ENCODE measurements around the gene EIF2A.
A peak's percentile ranks its signal among the peaks of the same experiment; 100 is the strongest.
"Not testable (repeated sequence)": the region's sequence is repeated elsewhere in the genome, so short reads cannot be mapped to it uniquely, and the experiment has no call there.

EIF2A gene

GRCh38 chr3:150544041-150544440, 2.5 kb upstream of the EIF2A start:
- no peak for DNase-seq

GRCh38 chr3:150544726-150545125, 1.9 kb upstream of the EIF2A start:
- DNase-seq: no peak

- DNase-seq: peak; percentile 48
Observed at GRCh38 chr3:150545419-150546225, 965 bp upstream of the EIF2A start.

- no peak for DNase-seq
Observed at GRCh38 chr3:150547045-150547741, 606 bp downstream of the EIF2A start.

GRCh38 chr3:150555859-150556436, 9.4 kb downstream of the EIF2A start:
- no peak for DNase-seq

GRCh38 chr3:150556792-150557191, 10.2 kb downstream of the EIF2A start:
- no peak for DNase-seq

GRCh38 chr3:150557725-150558124, 11.1 kb downstream of the EIF2A start:
- no peak for DNase-seq

- no peak for DNase-seq
Observed at GRCh38 chr3:150564243-150564642, 17.7 kb downstream of the EIF2A start.

GRCh38 chr3:150567328-150567727, 20.7 kb downstream of the EIF2A start:
- DNase-seq: no peak

GRCh38 chr3:150577855-150578254, 31.3 kb downstream of the EIF2A start:
- DNase-seq: no peak

- DNase-seq: no peak
Observed at GRCh38 chr3:150581174-150581573, 34.6 kb downstream of the EIF2A start.

GRCh38 chr3:150582620-150583019, 36.0 kb downstream of the EIF2A start:
- DNase-seq: no peak

GRCh38 chr3:150583028-150583427, 36.4 kb downstream of the EIF2A start:
- no peak for DNase-seq

GRCh38 chr3:150588027-150588830, 41.6 kb downstream of the EIF2A start:
- no peak for DNase-seq

- no peak for DNase-seq
Observed at GRCh38 chr3:150589759-150590158, 43.2 kb downstream of the EIF2A start.

GRCh38 chr3:150594150-150594549, 47.6 kb downstream of the EIF2A start:
- no peak for DNase-seq

- DNase-seq: no peak
Observed at GRCh38 chr3:150597646-150598045, 51.1 kb downstream of the EIF2A start.

- DNase-seq: no peak
Observed at GRCh38 chr3:150599611-150600297, 53.2 kb downstream of the EIF2A start.

- not testable (repeated sequence) for DNase-seq
Observed at GRCh38 chr3:150600647-150601530, 54.3 kb downstream of the EIF2A start.

- DNase-seq: no peak
Observed at GRCh38 chr3:150602426-150603152, 56.0 kb downstream of the EIF2A start.

Measured in activated naive CD4-positive, alpha-beta T cell treated with anti-CD3 and anti-CD28 coated beads, Interleukin-2, amount 50 U/mL, for 16 hours (primary cell).